HCT116 (cell line): Measurements from ENCODE around the gene SHC4. TPM values are rescaled to one million over a fixed set of nuclear protein-coding genes. Genes with fewer than 3 reads are reported as not detected.

ENCODE experiments used
- ATAC-seq: fragments of 200-7000 bp; cut with Tn5 transposase; 2 replicates; pipeline ENCODE4 v1.9.1; 2020; ENCODE audit warnings: mild to moderate bottlenecking, moderate library complexity
- BruUV-seq: library from RNA; stranded (reverse); fragments of 400-500 nt; replicated peaks from 2 replicates; lab custom pipeline; 2021; lab: Mats Ljungman, UMichigan
- CTCF ChIA-PET: fragments of 300-600 bp; sonication (Branson Sonifier 250); formaldehyde crosslinking; loops from one replicate; lab custom pipeline; 2021; ENCODE audit warnings: antibody characterized with exemption; lab: Charles Lee
- POLR2A ChIA-PET: fragments of 300-600, 350-600 bp; sonication (Branson Sonifier 250); formaldehyde crosslinking; loops from one replicate; lab custom pipeline; 2021; ENCODE audit warnings: antibody characterized with exemption; lab: Charles Lee
- RAD21 ChIA-PET, 2 experiments: fragments of 300-600 bp; sonication (Branson Sonifier 250); formaldehyde crosslinking; loops; one replicate each; lab custom pipeline; 2023; ENCODE audit warnings: low total read pairs in 2 of 2; ENCODE audit not compliant: uncharacterized antibody in 2 of 2, unreplicated experiment in 2 of 2, low non-redundant PET in 1 of 2; lab: Charles Lee
- DNase-seq: peaks from one replicate; pipeline ENCODE4 v3.0.0-alpha.2; 2010; ENCODE audit warnings: low read depth, low spot score
- H2AFZ ChIP-seq: fragments of 200-600 bp; shearing (Covaris generic), sonication (generic); 2 replicates; pipeline ENCODE4 v1.6.1; 2017; ENCODE audit warnings: low read depth, mixed run types, mixed read lengths, antibody characterized with exemption, low read length; ENCODE audit not compliant: poor library complexity, severe bottlenecking
- H3K27ac ChIP-seq: 2 replicates; pipeline ENCODE4 v1.5.1; 2012; ENCODE audit warnings: low read depth, low read length
- H3K27me3 ChIP-seq: fragments of 200-600 bp; sonication (generic); 2 replicates; pipeline ENCODE4 v1.6.1; 2016; ENCODE audit warnings: mixed run types, low read length, mixed read lengths; ENCODE audit not compliant: insufficient read depth
- H3K36me3 ChIP-seq, 2 experiments: fragments of 200-500 bp in 1 of 2; fragments of 200-600 bp in 1 of 2; sonication (Bioruptor generic) in 1 of 2; sonication (generic) in 1 of 2; 2 replicates each; pipeline versions ENCODE4 v1.5.1 to v1.6.1; 2014 to 2016; ENCODE audit warnings: low read length in 2 of 2, inconsistent platforms in 1 of 2, mixed read lengths in 1 of 2, mixed run types in 1 of 2; ENCODE audit not compliant: insufficient read depth in 2 of 2, control insufficient read depth in 1 of 2
- H3K4me1 ChIP-seq, 2 experiments: fragments of 200-600 bp in 1 of 2; sonication (generic) in 1 of 2; 2 replicates each; pipeline versions ENCODE4 v1.5.1 to v1.6.1; 2012 to 2017; ENCODE audit warnings: low read length in 2 of 2, inconsistent platforms in 1 of 2, mild to moderate bottlenecking in 1 of 2, mixed read lengths in 1 of 2, mixed run types in 1 of 2, moderate library complexity in 1 of 2; ENCODE audit not compliant: insufficient read depth in 2 of 2, control insufficient read depth in 1 of 2
- H3K4me2 ChIP-seq: fragments of 200-600 bp; sonication (generic); 2 replicates; pipeline ENCODE4 v1.6.1; 2017; ENCODE audit warnings: mixed run types, low read length, mixed read lengths
- H3K4me3 ChIP-seq, 2 experiments: fragments of 200-600 bp in 1 of 2; sonication (generic) in 1 of 2; replicated peaks in 1 of 2; 2 replicates each; pipeline ENCODE4 v1.5.1; 2011 to 2016; ENCODE audit warnings: low read length in 2 of 2, control low read depth in 1 of 2, low read depth in 1 of 2, mild to moderate bottlenecking in 1 of 2, mixed read lengths in 1 of 2, mixed run types in 1 of 2
- H3K79me2 ChIP-seq: fragments of 200-600 bp; sonication (generic); 2 replicates; pipeline ENCODE4 v1.6.1; 2017; ENCODE audit warnings: mild to moderate bottlenecking, mixed run types, low read length, moderate library complexity, mixed read lengths; ENCODE audit not compliant: insufficient read depth
- H3K9ac ChIP-seq: fragments of 200-600 bp; sonication (generic); 2 replicates; pipeline ENCODE4 v1.6.1; 2016; ENCODE audit warnings: low read length, mixed read lengths
- H3K9me2 ChIP-seq: fragments of 200-600 bp; sonication (generic), shearing (Covaris generic); 2 replicates; pipeline ENCODE4 v1.6.1; 2017; ENCODE audit warnings: mixed run types, mild to moderate bottlenecking, moderate library complexity; ENCODE audit not compliant: insufficient read depth
- H3K9me3 ChIP-seq, 2 experiments: fragments of 200-500 bp in 1 of 2; fragments of 200-600 bp in 1 of 2; sonication (Bioruptor generic) in 1 of 2; sonication (generic) in 1 of 2; 2 replicates each; pipeline ENCODE4 v1.6.1; 2014 to 2017; ENCODE audit warnings: low read length in 2 of 2, mixed read lengths in 2 of 2, inconsistent platforms in 1 of 2, low read depth in 1 of 2, mild to moderate bottlenecking in 1 of 2, mixed run types in 1 of 2, moderate library complexity in 1 of 2; ENCODE audit not compliant: control insufficient read depth in 1 of 2, insufficient read depth in 1 of 2
- H4K20me1 ChIP-seq: fragments of 200-600 bp; sonication (generic), shearing (Covaris generic); 2 replicates; pipeline ENCODE4 v1.6.1; 2017; ENCODE audit warnings: mixed run types, mild to moderate bottlenecking, moderate library complexity; ENCODE audit not compliant: insufficient read depth
- CBX3 ChIP-seq: IDR thresholded peaks from 2 replicates; pipeline ENCODE4 v1.6.1; 2012; ENCODE audit warnings: low read depth
- CEBPB ChIP-seq: IDR thresholded peaks from 2 replicates; pipeline ENCODE4 v1.6.1; 2012; ENCODE audit warnings: low read depth
- EGR1 ChIP-seq: IDR thresholded peaks from 2 replicates; pipeline ENCODE4 v1.6.1; 2012; ENCODE audit warnings: low read depth
- EZH2 ChIP-seq: fragments of 200-600 bp; sonication (generic); IDR thresholded peaks from 2 replicates; pipeline ENCODE4 v1.6.1; 2017; ENCODE audit warnings: antibody characterized with exemption, mixed run types
- EZH2phosphoT487 ChIP-seq: fragments of 200-600 bp; IDR thresholded peaks from 2 replicates; pipeline ENCODE4 v1.6.1; 2018; ENCODE audit warnings: antibody characterized with exemption, borderline replicate concordance
- JUND ChIP-seq: IDR thresholded peaks from 2 replicates; pipeline ENCODE4 v1.6.1; 2012
- SRF ChIP-seq: IDR thresholded peaks from 2 replicates; pipeline ENCODE4 v1.6.1; 2012; ENCODE audit warnings: low read depth
- TCF7L2 ChIP-seq: IDR thresholded peaks from 2 replicates; pipeline ENCODE4 v1.7.0; 2011; ENCODE audit warnings: borderline replicate concordance, inconsistent platforms; ENCODE audit not compliant: insufficient read depth, insufficient read length; ENCODE audit errors: extremely low read depth
- ZFX ChIP-seq: fragments of 450-650 bp; IDR thresholded peaks from 2 replicates; pipeline ENCODE4 v1.6.1; 2017
- ZNF274 ChIP-seq: fragments of 200-500 bp; sonication (Bioruptor generic); IDR thresholded peaks from 2 replicates; pipeline ENCODE4 v1.6.1; 2014; ENCODE audit warnings: mild to moderate bottlenecking, low read depth, low read length, inconsistent platforms
- intact Hi-C: fragments of 100-400 bp; cut with micrococcal nuclease; formaldehyde crosslinking; loops from 2 replicates; pipeline ENCODE4 v1.10.0; 2022
- total RNA-seq: library from RNA; stranded (reverse); gene quantifications from one replicate; pipeline ENCODE4 v1.2.1, GENCODE V29; 2021; ENCODE audit not compliant: unreplicated experiment
- TF ChIP-seq, protein P1 (sequence below): IDR thresholded peaks from 2 replicates; pipeline ENCODE4 v1.6.1; 2011; ENCODE audit warnings: mild to moderate bottlenecking, low read length, moderate library complexity; ENCODE audit not compliant: insufficient replicate concordance; ENCODE audit errors: extremely low read depth
- TF ChIP-seq, protein P2 (sequence below): IDR thresholded peaks from 2 replicates; pipeline ENCODE4 v1.6.1; 2012; ENCODE audit warnings: low read depth
- TF ChIP-seq, protein P3 (sequence below), 3 experiments: fragments of 200-600 bp in 1 of 3; sonication (generic) in 1 of 3; IDR thresholded peaks in 2 of 3; conservative IDR thresholded peaks in 1 of 3; 2 replicates each; pipeline ENCODE4 v1.5.1; 2012 to 2017; ENCODE audit warnings: low read depth in 2 of 3, low read length in 2 of 3, antibody characterized with exemption in 1 of 3, borderline replicate concordance in 1 of 3, control low read depth in 1 of 3, mild to moderate bottlenecking in 1 of 3, mixed read lengths in 1 of 3, mixed run types in 1 of 3, moderate library complexity in 1 of 3; ENCODE audit not compliant: insufficient read depth in 1 of 3

SHC4 gene
- total RNA-seq, 1 experiment from 2014 or later, result 0.44 TPM

DNA sequence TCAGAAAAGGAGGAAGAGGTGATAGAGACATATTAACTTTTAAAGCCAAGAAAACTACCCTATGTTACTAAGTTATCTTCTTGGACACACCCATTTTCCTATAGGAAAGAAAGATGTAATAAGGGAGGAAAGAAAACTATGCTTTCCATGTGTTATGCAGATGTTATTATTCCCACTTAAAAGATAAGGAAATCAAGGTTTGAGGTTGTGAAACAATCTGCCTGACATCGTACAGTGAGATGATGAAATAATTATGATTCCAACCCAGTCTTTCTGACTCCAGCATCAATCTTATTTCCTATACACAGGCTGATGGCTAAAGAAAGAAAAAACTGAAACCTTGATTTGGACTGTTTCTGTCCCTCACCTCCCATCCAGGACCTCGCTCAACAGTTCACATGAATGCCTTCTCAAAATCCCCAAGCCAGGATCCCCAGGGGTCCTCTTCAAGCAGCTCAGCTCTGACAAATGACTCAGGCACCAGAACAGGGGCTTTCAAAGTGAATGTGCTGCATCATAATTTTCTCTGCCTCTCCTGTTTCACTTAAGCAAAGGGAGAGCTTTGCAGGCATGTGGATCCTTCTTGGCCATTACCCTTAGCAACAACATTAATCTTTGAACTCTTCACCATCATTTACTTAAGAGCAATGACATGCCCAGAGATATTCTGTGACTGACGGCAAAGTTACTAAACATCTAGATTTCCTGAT, 98.2 kb downstream of the SHC4 start:
- POLR2A ChIA-PET, result no interaction called here
- RAD21 ChIA-PET, result no interaction called here

More for the DNA sequence above, 98.2 kb downstream of the SHC4 start:
- no peaks in the 10 kb centered on the region for H3K9me2 ChIP-seq
- no peaks in the 10 kb centered on the region for H3K36me3 ChIP-seq
- no peaks in the 10 kb centered on the region for H4K20me1 ChIP-seq
- H3K27me3 ChIP-seq, result no peaks in the 10 kb centered on the region
- ATAC-seq (no peak), DNase-seq (no peak)
- H2AFZ ChIP-seq, result no peak overlapping the region
- CTCF ChIA-PET, result interaction anchor here (1.0 to 1.3 kb wide), 2 partner anchors 100 to 280 kb away, joined by 3 to 4 read pairs; no protein-coding TSS in a partner anchor
- no TSS peak for BruUV-seq
- intact Hi-C loops, result loop anchor here (5.0 kb wide), 1 partner anchor 182 kb away; the partner anchor contains the start of gene SECISBP2L
- H3K79me2 ChIP-seq, result no peaks in the 10 kb centered on the region
- no peak overlapping the region for H3K27ac ChIP-seq
- no peak overlapping the region for H3K9ac ChIP-seq
- no peak for TF ChIP-seq ZNF274
- no peak for TF ChIP-seq TCF7L2
- no peak for TF ChIP-seq CEBPB
- TF ChIP-seq, protein P1, sequence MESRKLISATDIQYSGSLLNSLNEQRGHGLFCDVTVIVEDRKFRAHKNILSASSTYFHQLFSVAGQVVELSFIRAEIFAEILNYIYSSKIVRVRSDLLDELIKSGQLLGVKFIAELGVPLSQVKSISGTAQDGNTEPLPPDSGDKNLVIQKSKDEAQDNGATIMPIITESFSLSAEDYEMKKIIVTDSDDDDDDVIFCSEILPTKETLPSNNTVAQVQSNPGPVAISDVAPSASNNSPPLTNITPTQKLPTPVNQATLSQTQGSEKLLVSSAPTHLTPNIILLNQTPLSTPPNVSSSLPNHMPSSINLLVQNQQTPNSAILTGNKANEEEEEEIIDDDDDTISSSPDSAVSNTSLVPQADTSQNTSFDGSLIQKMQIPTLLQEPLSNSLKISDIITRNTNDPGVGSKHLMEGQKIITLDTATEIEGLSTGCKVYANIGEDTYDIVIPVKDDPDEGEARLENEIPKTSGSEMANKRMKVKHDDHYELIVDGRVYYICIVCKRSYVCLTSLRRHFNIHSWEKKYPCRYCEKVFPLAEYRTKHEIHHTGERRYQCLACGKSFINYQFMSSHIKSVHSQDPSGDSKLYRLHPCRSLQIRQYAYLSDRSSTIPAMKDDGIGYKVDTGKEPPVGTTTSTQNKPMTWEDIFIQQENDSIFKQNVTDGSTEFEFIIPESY, result no peak
- TF ChIP-seq EGR1, result no peak
- TF ChIP-seq, protein P2, sequence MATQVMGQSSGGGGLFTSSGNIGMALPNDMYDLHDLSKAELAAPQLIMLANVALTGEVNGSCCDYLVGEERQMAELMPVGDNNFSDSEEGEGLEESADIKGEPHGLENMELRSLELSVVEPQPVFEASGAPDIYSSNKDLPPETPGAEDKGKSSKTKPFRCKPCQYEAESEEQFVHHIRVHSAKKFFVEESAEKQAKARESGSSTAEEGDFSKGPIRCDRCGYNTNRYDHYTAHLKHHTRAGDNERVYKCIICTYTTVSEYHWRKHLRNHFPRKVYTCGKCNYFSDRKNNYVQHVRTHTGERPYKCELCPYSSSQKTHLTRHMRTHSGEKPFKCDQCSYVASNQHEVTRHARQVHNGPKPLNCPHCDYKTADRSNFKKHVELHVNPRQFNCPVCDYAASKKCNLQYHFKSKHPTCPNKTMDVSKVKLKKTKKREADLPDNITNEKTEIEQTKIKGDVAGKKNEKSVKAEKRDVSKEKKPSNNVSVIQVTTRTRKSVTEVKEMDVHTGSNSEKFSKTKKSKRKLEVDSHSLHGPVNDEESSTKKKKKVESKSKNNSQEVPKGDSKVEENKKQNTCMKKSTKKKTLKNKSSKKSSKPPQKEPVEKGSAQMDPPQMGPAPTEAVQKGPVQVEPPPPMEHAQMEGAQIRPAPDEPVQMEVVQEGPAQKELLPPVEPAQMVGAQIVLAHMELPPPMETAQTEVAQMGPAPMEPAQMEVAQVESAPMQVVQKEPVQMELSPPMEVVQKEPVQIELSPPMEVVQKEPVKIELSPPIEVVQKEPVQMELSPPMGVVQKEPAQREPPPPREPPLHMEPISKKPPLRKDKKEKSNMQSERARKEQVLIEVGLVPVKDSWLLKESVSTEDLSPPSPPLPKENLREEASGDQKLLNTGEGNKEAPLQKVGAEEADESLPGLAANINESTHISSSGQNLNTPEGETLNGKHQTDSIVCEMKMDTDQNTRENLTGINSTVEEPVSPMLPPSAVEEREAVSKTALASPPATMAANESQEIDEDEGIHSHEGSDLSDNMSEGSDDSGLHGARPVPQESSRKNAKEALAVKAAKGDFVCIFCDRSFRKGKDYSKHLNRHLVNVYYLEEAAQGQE, result no peak
- TF ChIP-seq EZH2phosphoT487, result no peak
- TF ChIP-seq JUND, result no peak
- no peak for TF ChIP-seq ZFX
- no peak for TF ChIP-seq SRF
- no peak for TF ChIP-seq CBX3
- TF ChIP-seq EZH2, result no peak
- TF ChIP-seq, protein P3, sequence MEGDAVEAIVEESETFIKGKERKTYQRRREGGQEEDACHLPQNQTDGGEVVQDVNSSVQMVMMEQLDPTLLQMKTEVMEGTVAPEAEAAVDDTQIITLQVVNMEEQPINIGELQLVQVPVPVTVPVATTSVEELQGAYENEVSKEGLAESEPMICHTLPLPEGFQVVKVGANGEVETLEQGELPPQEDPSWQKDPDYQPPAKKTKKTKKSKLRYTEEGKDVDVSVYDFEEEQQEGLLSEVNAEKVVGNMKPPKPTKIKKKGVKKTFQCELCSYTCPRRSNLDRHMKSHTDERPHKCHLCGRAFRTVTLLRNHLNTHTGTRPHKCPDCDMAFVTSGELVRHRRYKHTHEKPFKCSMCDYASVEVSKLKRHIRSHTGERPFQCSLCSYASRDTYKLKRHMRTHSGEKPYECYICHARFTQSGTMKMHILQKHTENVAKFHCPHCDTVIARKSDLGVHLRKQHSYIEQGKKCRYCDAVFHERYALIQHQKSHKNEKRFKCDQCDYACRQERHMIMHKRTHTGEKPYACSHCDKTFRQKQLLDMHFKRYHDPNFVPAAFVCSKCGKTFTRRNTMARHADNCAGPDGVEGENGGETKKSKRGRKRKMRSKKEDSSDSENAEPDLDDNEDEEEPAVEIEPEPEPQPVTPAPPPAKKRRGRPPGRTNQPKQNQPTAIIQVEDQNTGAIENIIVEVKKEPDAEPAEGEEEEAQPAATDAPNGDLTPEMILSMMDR (IDR thresholded peaks at IDR 0.05 in 2 of 3, conservative IDR thresholded peaks at IDR 0.05 in 1 of 3; ENCODE audit: borderline replicate concordance in 1 of 3, insufficient read depth in 1 of 3, low read depth in 2 of 3, low read length in 2 of 3), result no peak
- no peak overlapping the region for H3K4me2 ChIP-seq
- H3K4me1 ChIP-seq, result peaks cover 0 to 6% of the 10 kb centered on the region in 2 experiments; a peak in 3 of 4 replicates
- no peak overlapping the region for H3K4me3 ChIP-seq
- no peaks in the 10 kb centered on the region for H3K9me3 ChIP-seq
